ENCODE data around the gene LRG1.
"Not testable (repeated sequence)": the region's sequence is repeated elsewhere in the genome, so short reads cannot be mapped to it uniquely, and the experiment has no call there.

The LRG1 gene

GRCh38 chr19:4575267-4576015 is 35.6 kb upstream of the LRG1 start:
- no peak for DNase-seq

GRCh38 chr19:4573682-4574081 is 33.8 kb upstream of the LRG1 start:
- no peak for DNase-seq

GRCh38 chr19:4571305-4571917 is 31.6 kb upstream of the LRG1 start:
- DNase-seq: no peak

GRCh38 chr19:4570916-4571304 is 31.1 kb upstream of the LRG1 start:
- DNase-seq: no peak

DNA sequence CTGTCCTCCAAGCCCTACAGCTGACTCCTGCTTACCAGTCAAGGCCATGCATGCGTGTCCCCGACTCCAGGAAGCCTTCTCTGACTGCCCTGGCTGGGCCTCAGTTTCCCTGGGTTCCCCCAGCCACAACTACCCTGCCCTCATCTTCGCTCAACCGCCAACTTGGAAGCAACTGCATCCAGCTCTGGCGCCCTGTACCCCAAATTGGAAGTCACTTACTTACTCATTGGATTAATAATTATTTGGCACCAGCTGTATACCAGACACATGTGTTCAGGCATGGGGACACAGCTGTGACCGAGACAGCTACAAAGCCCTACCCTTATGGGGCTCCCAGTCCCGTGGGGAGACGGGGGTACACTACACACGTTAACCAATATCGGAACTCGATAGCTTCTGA is 30.6 kb upstream of the LRG1 start:
- DNase-seq: no peak

DNA sequence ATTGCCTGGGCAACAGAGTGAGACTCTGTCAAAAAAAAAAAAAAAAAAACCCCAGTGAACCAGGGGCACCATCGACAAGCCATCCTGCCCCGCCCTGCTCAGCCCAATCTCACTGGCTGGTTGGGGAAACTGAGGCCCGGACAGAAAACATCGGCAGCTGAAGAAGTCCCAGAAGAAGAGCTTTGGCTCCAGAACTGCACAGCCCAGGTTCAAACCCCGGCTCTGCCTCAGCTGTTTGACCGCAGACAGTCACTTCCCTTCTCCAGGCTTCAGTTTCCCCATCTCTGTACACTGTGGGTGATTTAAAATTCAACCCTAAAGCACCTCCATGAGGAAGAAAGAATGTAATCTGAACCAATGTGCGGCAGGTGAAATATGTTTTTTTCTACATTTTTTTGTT is 29.1 kb upstream of the LRG1 start:
- DNase-seq: no peak

DNA sequence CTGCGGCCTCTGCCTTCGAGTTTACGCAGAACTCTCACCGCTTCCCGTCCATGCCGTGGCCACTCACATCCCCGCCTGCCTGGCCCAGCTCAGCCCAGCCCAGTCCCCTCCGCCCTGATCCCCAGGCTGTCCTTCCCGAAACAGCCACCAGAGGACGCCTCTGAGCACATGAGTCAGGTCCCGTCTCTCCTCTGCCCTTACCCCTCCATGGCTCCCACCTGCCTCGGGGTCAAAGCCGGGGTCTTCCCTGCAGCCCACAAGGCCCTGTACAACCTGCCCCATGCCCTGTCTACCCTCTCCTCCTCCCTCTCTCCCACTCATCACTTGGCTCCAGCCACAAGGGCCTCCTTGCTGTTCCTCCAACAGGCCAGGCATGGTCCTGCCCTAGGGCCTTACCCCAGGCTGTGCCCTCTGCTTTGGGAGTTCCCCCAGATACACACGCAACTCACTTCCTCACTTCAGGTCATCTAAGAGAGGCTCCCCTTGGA is 27.8 kb upstream of the LRG1 start:
- DNase-seq: no peak

- DNase-seq: peak; percentile 41
Observed at GRCh38 chr19:4566402-4567051, 26.7 kb upstream of the LRG1 start.

DNA sequence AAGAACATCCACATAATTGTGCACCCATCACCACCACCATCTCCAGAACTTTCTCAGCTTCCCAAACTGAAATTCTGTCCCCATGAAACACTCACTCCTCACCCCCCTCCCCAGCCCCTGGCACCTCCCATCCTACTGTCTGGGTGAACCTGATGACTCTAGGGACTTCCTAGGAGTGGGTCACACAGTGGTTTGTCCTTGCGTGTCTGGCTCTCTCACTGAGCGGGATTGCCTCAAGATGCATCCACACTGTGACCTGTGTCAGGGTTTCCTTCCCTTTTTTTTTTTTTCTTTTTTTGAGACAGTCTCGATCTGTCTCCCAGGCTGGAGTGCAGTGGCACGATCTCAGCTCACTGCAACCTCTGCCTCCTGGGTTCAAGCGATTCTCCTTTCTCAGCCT is 23.7 kb upstream of the LRG1 start:
- DNase-seq: not testable (repeated sequence)

DNA sequence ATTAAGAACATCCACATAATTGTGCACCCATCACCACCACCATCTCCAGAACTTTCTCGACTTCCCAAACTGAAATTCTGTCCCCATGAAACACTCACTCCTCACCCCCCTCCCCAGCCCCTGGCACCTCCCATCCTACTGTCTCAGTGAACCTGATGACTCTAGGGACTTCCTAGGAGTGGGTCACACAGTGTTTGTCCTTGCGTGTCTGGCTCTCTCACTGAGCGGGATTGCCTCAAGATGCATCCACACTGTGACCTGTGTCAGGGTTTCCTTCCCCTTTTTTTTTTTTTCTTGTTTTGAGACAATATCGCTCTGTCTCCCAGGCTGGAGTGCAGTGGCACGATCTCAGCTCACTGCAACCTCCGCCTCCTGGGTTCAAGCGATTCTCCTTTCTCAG is 22.2 kb upstream of the LRG1 start:
- DNase-seq: not testable (repeated sequence)

DNA sequence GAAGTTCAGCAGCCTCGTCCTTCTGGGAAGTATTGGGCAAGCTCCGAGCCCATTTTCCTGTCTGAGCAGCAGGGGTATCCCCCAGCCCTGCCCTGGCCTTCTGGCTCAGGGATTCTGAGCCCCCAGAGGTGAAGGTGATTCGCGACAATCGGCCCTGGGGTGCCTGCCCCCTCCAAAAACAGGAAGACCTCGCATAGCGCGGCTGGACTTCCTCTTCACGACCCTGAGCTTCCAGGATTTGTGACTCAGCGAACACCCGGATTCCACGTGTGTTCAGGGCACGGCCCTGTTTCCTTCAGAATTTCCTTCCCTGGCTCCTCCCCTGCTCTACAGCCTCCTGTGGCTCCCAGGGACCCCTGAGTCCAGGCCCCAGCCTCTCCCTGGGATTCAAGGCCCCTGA is 19.7 kb upstream of the LRG1 start, which contains the start of gene SEMA6B:
SEMA6B (minus strand) TSS at position 116 of the 400 bp plus-strand sequence. CDS start 1,227 bp downstream, outside the sequence.
- no peak for DNase-seq

DNA sequence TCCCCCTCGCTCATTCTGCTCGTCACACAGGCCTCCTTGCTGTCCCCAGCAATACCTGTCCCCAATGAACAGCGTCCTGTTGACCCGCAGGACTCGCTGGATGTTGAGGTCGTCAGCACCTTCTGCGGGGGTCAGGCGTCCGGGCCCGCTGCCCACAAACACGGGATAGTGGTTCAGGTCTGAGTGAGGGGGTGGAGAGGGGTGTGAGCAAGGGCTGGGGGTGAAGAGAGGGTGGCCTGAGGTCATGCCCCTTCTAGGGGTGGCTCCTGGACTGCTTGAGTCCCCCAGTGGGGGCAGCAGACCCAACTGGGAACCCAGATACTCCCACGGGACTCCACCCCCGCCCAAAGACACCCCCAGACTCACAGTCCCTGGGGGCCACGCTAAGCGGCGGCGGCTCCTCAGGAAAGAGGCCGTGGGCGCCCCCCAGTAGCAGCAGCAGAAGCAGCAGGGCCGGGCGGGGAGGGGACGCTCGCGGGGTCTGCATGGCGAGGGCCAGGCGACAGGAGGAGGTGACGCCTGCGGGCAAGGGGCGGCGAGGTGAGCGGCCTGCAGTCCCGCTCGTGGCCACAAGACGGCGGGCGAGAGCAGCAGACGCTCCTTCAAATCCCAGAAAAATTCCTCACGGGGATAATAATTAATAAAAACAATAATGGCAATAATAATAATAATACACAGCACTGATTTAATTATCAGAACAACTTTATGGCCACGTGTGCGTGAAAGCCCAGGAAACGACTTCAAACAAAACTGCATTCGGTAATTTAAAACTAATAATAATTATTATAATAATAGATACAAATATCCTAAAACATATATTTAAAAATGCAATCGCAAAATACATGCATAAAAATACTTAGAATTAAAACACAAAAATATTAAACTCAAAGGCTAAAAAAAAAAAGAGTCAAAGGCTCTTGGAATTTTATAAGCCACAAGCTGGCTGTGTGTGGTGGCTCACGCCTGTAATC is 18.4 kb upstream of the LRG1 start:
- DNase-seq: no peak

GRCh38 chr19:4557144-4557970 is 17.5 kb upstream of the LRG1 start:
- DNase-seq: no peak

GRCh38 chr19:4556597-4557127 is 16.8 kb upstream of the LRG1 start:
- peak; percentile 12 for DNase-seq

GRCh38 chr19:4555657-4556561 is 16.1 kb upstream of the LRG1 start:
- DNase-seq: peak; percentile 23

DNA sequence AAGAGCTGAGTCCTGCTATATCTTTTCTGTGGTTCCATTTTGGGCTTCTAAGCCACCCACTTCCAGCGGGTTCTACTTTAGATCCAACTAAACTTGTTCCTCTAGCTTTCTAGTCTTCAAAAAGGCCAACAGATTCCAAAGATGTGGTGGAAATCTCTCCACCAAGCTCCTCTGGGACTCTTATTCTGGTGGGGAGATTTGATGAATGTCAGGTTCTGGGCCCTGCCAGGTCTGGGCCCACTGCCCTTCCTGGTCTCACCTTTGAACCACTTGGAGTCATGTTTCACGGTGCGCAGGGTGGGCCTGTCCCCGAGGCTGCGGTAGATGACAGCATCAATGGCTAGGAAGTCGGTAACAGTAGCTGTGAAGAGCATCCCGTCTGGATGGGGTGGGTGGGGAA is 14.9 kb upstream of the LRG1 start:
- no peak for DNase-seq

DNA sequence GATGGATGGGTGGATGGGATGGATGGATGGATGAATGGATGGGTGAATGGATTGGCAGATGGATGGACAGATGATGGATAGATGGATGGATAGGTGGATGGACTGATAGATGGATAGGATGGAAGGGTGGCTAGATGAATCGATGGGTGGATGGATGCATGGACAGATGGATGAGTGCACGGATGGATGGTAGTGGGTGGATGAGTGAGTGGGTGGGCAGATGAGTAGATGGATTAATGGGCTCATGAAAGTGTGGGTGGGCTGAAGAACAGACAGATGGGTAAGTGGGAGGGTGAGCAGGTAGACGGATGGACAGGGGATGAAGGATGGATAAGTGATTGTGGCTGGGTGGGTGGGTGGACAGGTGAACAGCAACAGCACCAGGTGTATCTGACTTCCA is 13.9 kb upstream of the LRG1 start:
- no peak for DNase-seq

GRCh38 chr19:4553092-4553695 is 13.4 kb upstream of the LRG1 start:
- no peak for DNase-seq

GRCh38 chr19:4552525-4552819 is 12.6 kb upstream of the LRG1 start:
- DNase-seq: no peak

DNA sequence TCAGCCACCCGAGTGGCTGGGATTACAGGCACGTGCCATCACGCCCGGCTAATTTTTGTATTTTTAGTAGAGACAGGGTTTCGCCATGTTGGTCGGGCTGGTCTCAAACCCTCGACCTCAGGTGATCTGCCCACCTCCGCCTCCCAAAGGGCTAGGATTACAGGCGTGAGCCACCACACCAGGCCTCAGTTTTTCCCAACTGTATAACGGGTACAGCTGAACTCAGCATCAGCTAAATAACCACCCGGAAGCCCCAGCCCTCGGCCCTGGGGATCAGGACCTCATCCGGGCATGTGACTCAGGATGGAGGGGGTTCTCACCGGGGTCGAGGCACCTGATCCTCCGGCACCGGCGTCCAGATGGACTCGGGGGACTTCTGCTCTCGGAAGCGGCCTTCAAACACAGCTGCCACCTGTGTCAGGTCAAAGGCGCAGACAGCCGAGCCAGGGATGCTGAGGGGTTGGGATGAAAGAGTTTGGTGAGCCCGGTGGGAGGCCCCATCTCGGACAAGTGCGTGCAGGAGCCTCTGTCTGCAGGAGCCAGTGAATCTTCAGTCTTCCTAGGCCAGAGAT is 10.7 kb upstream of the LRG1 start:
- DNase-seq: no peak
